Activated CD4-positive, alpha-beta T cell treated with anti-CD3 and anti-CD28 coated beads, Interleukin-2, amount 50 U/mL, for 1 hour (primary cell): ENCODE results near the gene ICA1.
"Not testable (repeated sequence)": the region's sequence is repeated elsewhere in the genome, so short reads cannot be mapped to it uniquely, and the experiment has no call there.

Experiments used
- DNase-seq: peaks from one replicate; pipeline ENCODE4 v3.0.0-alpha.2; 2020

The ICA1 gene

DNA sequence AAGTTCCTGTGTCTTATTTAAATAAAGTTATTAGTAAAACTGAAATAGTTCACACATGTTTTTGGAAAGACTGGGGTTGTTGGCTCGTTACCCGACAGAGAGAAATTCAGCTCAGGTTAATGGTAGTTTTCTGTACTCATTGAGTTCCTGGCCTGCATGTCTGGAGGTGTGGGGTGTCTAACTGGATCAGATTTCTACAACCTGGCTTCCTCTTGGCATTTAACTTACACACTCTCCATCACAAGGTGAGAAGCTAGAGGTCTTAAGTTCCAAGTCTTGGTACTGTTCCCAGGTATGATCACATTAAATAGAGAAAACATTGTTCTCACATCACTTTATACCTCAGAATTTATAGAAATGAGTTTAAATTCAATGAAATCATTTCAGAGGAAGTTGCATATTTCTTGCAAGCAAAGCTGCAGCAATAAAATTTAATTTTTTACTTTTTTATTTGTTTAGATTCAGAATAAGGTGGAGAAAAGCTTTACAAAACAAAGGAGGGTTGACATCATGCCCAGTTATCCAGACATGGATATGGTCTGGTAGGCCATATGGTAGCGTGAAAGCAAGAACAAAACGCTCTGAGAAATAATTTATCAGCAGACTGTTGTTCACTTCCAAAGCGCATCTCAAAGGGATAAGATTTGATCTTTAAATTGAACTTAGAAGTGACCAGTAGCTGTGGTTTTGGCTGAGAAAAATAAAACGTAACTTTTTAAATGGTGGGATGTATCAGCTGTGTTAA, 172.8 kb downstream of the ICA1 start:
- DNase-seq, result no peak

DNA sequence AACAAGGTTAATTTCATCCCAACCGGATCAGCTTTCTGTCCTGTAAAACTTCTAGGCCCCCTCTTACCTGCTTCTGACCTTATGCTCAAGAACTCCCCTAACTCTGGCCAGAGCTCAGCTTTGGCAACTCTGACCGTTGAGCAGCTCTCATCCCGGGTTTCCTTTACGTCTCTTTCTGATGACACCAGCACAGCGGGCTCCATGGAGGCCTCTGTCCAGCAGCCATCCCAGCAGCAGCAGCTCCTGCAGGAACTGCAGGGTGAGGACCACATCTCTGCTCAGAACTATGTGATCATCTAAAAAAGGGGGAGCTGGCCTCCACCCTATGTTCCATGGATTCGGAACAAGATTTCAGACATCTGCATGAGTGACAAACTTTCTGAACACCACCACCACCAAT, 175.7 kb downstream of the ICA1 start:
- no peak for DNase-seq

DNA sequence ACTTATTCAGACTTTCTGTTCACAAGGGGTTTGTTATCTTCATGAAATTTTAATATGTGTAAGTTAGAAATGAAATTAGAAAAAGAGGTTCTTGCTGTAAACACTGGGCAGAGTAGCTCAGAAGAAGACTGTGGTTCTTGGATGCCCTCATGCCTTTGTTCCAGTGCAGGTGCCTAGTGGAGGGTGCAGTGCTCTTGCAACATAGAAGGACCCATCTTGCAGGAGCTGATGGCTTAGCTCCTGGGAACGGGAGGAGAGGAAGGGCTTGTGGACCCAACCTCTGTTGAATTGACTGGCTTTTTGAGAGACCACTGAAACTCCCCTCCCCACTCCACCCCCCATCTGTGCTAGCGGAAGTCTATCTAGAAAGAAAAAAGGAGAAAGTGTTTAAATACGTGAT, 176.5 kb downstream of the ICA1 start:
- DNase-seq, result no peak

DNA sequence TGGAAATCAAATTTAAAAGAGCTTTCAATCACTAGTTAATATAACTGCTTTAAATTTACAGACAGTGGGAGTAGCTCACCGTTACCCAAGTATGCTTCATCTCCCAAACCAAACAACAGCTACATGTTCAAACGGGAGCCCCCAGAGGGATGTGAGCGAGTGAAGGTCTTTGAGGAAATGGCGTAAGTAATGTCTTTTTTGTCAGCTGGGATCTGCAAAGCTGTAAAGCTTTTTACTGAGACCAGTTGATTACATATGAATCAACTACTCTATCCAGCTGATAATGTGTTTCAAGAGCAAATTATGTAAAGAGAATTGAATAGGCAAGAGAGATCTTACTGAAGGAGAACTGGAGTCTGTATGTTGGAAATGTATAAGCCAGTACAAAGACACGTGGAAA, 177.1 kb downstream of the ICA1 start:
- DNase-seq, result no peak

DNA sequence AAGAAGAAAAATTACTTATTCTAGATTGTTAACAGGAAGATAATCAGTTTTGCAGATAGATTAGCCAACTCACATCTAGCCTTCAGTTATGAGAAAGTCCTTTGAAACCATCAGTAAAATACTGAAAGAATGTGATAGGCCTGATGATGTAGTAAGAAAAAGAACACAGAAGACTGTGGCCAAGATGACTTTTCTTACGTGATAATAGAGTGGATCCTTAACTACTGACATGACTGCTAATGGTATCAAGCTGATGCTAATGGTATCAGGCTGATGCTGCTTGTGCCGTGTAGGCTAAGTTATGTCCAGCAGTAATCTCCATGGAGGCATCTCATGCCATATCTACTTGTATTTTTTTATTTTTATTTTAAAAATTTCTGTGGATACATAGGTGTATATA, 179.2 kb downstream of the ICA1 start:
- DNase-seq, result no peak

DNA sequence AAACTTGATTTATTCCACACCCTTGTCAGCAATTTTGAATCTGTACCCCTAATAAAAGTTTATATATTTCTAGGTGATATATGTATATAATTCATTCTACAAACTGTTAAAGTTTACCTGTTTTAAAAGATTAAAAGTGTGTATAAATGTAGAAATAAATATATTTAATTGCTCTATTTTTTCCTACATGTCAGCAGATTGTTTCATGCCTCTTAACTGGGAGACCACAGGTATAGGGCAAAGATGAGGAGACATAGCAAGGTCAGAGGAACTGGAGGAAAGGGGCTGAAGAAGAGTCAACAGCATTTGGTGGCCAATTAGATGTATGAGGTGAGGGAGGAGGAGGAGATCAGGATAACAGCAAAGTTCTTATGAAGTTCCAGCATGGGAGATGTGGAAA, 183.5 kb downstream of the ICA1 start:
- DNase-seq, result no peak

DNA sequence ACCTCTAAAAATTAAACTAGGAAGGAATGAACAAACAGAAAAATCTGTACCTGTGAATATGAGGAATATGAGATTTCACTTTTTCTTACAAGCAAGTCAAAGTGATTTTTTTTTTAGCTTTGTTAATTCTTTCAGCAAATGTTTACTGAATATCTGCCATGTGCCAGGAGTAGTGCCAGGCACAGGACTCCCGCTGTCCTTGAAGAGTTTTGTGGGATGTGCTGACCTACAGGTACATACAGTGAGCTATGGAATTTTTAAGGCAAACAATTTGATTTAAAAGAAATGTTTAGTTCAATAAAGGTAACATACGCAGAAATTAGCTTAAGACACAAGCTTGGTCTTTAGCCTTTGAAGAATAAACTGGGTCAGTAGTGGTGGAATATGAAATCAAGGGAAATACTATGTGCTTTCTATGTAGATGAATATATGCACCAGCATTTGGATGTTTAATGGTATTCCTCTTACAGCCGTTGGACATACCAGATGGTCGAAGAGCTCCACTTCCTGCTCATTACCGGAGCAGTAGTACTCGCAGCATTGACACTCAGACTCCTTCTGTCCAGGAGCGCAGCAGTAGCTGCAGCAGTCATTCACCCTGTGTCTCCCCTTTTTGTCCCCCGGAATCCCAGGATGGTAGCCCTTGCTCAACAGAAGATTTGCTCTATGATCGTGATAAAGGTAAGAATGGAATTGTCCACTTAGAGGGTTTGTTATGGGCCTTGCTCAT, 191.4 kb downstream of the ICA1 start:
- no peak for DNase-seq

DNA sequence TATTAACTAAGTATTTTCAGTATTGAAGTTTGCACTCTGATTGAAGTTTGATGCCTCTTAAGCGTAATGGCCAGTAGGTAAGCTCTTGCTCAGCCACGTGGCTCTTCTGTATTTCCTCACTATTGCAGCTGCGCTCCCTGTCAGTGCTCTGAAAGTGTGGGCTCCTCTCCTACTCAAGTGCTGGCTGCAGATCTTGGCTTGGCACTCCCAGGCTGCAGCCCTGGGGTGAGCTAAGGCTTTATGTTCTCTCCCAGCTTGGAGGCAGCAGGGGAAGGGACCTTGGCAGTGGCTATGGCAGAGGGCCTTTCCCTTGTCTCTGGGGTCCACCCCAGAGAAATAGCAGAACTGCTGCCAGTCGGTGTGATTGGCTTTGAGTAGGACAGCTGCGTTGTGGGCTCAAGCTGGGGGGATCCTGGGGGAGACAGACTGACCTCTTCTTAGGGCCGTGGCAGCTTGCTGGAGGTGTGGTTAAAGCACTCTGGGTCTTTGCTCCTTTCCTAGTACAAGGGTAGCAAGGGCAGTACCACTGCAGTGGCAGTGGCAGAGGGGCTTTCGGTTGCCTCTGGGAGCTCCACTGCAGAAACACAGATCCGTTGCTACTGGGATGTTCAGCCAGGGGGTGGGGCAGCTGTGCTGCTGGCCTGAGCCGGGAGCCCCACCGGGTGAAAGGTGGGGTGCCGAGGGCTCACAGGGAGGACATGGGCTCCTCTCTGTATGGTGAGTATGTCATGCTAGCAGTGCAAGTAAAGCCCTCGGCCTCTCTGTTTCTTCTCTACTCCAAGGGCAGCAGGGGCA, 192.9 kb downstream of the ICA1 start:
- no peak for DNase-seq

DNA sequence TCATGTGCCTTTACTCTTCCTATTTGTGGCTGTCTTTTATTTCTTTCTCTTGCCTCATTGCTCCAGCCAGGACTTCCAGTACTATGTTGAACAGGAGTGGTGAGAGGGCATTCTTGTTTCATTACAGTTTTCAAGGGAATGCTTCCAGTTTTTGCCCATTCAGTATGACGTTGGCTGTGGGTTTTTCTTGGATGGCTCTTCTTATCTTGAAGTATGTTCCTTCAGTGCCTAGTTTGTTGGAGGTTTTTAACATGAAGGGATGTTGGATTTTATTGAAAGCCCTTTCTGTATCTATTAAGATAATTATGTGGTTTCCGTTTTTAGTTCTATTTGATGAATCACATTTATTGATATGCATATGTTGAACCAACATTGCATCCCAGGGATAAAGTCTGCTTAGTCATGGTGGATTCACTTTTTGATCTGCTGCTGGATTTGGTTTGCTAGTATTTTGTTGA, 196.6 kb downstream of the ICA1 start:
- no peak for DNase-seq

DNA sequence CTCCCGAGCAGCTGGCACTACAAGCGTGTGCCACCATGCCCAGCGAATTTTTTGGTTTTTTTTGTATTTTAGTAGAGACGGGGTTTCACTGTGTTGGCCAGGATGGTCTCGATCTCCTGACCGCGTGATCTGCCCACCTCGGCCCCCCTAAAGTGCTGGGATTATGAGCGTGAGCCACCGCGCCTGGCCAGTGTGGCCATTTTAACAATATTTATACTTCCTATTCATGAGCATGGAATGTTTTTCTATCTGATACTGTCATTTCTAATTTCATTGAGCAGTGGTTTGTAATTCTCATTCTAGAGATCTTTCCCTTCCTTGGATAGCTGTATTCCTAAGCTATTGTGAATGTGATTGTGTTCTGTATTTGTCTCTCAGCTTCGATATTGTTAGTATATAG, 197.1 kb downstream of the ICA1 start:
- no peak for DNase-seq

DNA sequence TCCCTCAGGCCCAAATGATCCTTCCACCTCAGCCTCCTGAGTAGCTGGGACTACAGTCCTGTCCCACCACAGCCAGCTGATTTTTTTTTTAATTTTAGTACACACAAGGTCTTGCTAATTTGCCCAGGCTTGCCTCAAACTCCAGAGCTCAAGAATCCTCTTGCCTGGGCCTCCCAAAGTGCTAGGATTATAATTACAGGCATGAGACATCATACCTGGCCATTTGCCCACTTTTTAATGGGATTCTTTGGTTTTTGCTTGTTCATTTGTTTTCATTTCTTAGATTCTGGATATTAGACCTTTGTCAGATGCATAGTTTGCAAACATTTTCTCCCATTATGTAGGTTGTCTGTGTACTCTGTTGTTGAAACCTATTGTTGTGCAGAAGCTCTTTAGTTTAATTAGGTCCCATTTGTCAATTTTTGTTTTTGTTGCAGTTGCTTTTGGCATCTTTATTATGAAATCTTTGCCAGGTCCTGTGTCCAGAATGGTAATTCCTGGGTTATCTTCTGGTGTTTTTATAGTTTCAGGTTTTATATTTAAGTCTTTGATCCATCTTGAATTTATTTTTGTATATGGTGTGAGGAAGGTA, 198.2 kb downstream of the ICA1 start:
- no peak for DNase-seq

DNA sequence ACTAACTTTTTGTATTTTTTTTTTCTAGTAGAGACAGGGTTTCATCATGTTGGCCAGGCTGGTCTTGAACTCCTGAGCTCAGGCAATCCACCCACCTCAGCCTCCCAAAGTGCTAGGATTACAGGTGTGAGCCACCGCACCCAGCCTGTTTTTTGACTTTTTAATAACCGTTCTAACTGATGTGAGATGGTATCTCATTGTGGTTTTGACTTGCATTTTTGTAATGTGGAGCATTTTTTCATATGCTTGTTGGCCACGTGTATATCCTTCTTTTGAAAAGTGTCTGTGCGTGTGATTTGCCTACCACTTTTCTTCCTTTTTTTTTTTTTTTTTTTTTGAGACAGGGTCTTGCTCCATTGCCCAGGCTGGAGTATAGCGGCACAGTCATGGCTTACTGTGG, 198.7 kb downstream of the ICA1 start:
- DNase-seq, result not testable (repeated sequence)
